ENCODE results near the gene HPGDS. TPM values are rescaled to one million over a fixed set of nuclear protein-coding genes. Genes with fewer than 3 reads are reported as not detected.

The HPGDS gene
- total and polyA plus RNA-seq, 2 donors (not counting 1 experiment from before 2014, with no cell fraction given) = not detected

- POLR2A ChIA-PET = no interaction called here
These were observed 80.2 kb downstream of the HPGDS start for GRCh38 chr4:94262163-94263016.

More at GRCh38 chr4:94262163-94263016, 80.2 kb downstream of the HPGDS start:
- no peaks in the 10 kb centered on the region for H3K27me3 ChIP-seq (replicated peaks in 1 of 4; ENCODE audit: control extremely low read depth in 1 of 4, control insufficient read depth in 3 of 4, insufficient read depth in 4 of 4, low read length in 3 of 4)
- no peaks in the 10 kb centered on the region for H3K4me1 Mint-ChIP-seq
- no peak overlapping the region for H2AFZ ChIP-seq (ENCODE audit: insufficient read depth, low read depth, low read length, poor library complexity, severe bottlenecking)
- no peak overlapping the region for H3K9ac ChIP-seq (ENCODE audit: low read length)
- no peak overlapping the region for H3K4me2 ChIP-seq (replicated peaks; ENCODE audit: low read depth, low read length, poor library complexity, severe bottlenecking)
- no peak overlapping the region for H3K4me3 Mint-ChIP-seq
- H3K4me1 ChIP-seq (ENCODE audit: control insufficient read depth in 2 of 2, insufficient read depth in 2 of 2, low read length in 2 of 2) = no peaks in the 10 kb centered on the region
- intact Hi-C loops (cut with micrococcal nuclease) = no loop called here
- TF ChIP-seq EZH2 (IDR thresholded peaks at IDR 0.05; ENCODE audit: borderline replicate concordance, insufficient read depth, low read depth, low read length, poor library complexity, severe bottlenecking) = no peak
- TF ChIP-seq CTCF (IDR thresholded peaks at IDR 0.05) = no peak
- no peak overlapping the region for H3K4me3 ChIP-seq (ENCODE audit: control extremely low read depth in 1 of 5, extremely low read depth in 1 of 5, insufficient read depth in 1 of 5, low read depth in 2 of 5, low read length in 4 of 5)
- no peaks in the 10 kb centered on the region for H3K9me3 Mint-ChIP-seq (ENCODE audit: insufficient read depth)
- H3K27ac Mint-ChIP-seq = no peak overlapping the region
- H3K27me3 Mint-ChIP-seq = no peaks in the 10 kb centered on the region
- H4K20me1 ChIP-seq (ENCODE audit: control insufficient read depth, insufficient read depth, low read length, poor library complexity, severe bottlenecking) = no peaks in the 10 kb centered on the region
- DNase-seq (no peak), ATAC-seq (ENCODE audit: low read depth) (no peak)
- H3K27ac ChIP-seq (ENCODE audit: low read length in 2 of 2) = no peak overlapping the region
- H3K9me3 ChIP-seq (ENCODE audit: control extremely low read depth in 1 of 3, control insufficient read depth in 2 of 3, insufficient read depth in 1 of 3, low read length in 2 of 3) = no peaks in the 10 kb centered on the region
- CTCF ChIA-PET = no interaction called here
- WGBS (ENCODE audit: insufficient coverage) = 91% methylated on average over 2 of the region's 5 CpGs
- peaks cover 0 to 2% of the 10 kb centered on the region in 2 experiments for H3K36me3 ChIP-seq (replicated peaks in 1 of 2; ENCODE audit: control extremely low read depth in 1 of 2, control insufficient read depth in 1 of 2, extremely low read depth in 1 of 2, insufficient read depth in 2 of 2, low read length in 1 of 2)
- peaks cover 3% of the 10 kb centered on the region for H3K79me2 ChIP-seq (ENCODE audit: control insufficient read depth, insufficient read depth, low read length)

Measured in B cell (primary cell).